Stimulated activated CD4-positive, alpha-beta T cell treated with anti-CD3 and anti-CD28 coated beads, Interleukin-15, amount 100 ng/mL, for 24 hours (primary cell): ENCODE measurements around the gene MYO5B.

Experiments used
- DNase-seq: peaks from one replicate; pipeline ENCODE4 v3.0.0-alpha.2; 2020

The MYO5B gene

GRCh38 chr18:50143294-50143693, 51.7 kb downstream of the MYO5B start:
- no peak for DNase-seq

- no peak for DNase-seq
These were observed 52.4 kb downstream of the MYO5B start for GRCh38 chr18:50142441-50143120.

GRCh38 chr18:50138181-50139064, 56.5 kb downstream of the MYO5B start:
- no peak for DNase-seq

DNA sequence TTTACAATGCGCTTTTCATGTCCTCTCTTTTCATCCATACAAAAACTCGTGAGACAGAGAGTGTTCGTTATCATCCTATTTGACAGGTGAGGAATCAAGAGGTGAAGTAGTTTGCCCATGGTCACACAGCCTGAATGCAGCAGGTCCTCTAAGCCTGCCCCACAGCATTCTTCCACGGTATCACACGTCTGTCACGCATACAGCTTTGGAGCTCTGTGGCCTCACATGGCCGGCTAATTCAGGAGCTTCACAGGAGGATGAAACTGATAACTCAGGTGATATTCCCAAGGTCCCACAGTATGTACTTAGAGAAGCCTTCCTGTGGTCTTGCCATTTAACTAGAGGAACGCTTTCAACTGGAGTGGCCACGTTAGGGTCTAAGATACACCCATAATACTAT, 59.0 kb downstream of the MYO5B start:
- DNase-seq = no peak

DNA sequence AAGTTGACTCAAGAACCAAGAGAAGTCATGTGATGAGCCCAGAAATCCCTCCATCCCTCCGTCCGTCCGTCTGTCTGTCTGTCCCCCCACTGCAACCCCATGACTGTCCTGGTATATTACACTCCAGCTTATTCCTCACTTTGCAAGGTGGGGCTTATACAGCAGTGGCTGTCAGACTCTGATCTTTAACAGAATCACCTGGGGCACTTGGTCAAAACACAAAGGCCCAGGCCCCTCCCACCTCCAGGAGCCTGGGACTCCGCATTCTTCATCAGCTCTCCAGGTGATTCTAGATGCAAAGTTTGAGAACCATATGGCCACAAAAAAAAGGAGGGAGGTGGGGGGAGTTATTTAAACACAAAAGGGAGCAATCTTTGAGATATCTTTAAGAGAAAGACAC, 61.4 kb downstream of the MYO5B start:
- no peak for DNase-seq

- no peak for DNase-seq
These were observed 63.4 kb downstream of the MYO5B start for GRCh38 chr18:50131591-50131990.

DNA sequence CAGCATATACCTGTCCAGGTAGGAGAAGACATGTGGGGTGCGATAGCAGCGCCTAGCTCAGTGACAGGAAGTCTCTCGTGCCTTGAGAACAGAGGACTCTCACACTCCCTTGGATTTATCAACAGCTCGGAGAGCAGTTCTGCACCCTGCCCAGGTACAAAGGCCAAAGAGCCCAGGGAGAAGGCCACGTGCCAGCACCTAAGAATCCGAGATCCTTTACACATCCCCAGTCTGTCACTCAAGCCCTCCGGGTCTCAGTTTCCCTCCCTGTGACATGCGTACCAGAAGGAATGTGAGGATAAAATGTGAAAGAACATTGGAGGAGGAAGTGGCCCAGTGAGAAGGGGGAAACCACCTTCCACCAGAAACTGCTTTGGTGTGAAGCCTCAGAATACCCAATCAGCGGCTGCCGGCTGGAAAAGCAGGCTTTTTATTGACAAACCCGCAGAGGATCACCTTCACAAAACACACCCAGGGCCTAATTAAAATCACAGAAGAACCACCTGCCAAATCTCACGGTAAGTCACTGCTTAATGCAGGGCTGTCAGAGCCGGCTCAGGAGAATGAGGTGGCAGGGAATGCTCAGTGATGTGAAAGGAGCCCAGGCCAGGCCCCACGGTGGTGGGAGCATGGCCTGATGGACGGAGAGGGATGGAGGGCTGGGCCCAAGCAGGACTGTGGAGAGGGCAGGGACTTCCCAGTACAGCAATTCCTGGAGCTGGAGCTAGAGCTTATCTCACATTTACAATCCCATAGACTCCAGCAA, 66.3 kb downstream of the MYO5B start:
- DNase-seq = no peak

GRCh38 chr18:50127516-50128210, 67.3 kb downstream of the MYO5B start:
- DNase-seq = no peak

- no peak for DNase-seq
These were observed 68.5 kb downstream of the MYO5B start for GRCh38 chr18:50126471-50126870.

DNA sequence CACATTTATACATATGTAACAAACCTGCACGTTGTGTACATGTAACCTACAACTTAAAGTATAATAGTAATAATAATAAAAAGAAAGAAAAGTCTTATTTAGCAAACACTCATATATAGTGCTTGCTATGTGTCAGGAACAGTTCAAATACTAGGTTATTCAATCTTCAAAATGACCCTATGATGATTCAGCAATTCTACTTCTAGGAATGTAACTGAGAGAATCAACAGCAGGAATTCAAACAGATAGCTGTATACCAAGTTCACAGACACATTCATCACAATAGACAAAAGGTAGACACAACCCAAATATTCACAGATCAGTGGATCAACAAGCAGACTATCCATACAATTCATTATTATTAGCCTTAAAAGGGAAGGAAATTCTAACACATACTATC, 69.5 kb downstream of the MYO5B start:
- no peak for DNase-seq

DNA sequence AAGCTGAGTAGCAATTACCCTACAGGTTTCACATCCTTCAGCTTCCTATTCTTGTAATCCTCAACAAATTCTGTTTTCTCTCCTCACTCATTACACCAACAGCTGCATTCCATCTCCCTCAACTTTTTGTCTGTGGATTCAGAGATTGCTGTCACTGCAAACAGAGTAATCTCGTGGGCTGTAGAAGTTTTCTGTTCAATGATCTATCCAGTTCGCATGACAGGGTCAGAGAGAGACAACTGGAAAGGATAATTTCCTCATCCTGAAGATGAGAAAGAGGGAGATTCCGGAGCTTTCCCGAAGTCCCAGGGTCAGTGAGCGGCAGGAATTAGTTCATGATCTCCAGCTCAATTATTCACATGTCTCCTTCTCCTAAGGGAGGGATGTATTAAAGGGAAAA, 75.7 kb downstream of the MYO5B start:
- DNase-seq = no peak

DNA sequence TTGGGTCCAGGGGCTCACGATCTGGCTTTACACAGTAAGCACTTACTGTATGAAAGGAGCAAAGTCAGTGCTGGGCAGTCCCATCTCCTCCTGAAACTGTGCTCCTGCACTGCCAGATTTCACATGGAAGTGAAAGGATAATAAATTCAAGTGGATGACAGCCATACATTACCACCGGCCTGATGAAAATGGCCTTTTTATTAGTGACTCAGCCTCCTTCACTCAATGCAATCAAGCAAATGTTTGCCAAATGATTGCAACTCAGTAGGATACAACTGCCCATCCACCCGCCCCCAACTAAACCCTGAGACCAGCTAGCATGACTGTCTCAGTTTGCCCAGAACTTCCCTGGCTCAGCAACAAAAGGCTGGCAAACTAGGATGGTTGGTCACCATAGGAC, 77.1 kb downstream of the MYO5B start:
- DNase-seq = no peak

- no peak for DNase-seq
These were observed 79.9 kb downstream of the MYO5B start for GRCh38 chr18:50115095-50115494.

GRCh38 chr18:50114448-50114847, 80.5 kb downstream of the MYO5B start:
- no peak for DNase-seq

DNA sequence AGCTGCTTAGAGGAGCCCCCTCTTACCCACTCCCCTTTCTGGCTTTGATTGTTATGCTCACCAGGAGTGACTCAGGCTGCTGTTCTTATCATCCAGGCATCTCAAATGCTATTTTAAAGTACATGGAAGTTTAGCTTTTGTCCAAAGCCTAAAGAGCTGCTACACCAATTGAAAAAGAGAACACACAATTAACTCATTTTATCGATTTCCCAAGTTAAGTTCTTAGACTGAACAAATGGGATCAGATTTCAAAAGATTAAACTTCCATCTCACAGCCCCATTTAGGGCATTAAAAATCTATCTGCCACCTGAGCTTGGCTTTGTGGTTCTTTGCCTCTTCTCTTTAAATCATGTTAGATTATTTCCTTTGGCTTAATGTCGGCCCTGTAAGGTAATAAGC, 81.2 kb downstream of the MYO5B start:
- DNase-seq = no peak

DNA sequence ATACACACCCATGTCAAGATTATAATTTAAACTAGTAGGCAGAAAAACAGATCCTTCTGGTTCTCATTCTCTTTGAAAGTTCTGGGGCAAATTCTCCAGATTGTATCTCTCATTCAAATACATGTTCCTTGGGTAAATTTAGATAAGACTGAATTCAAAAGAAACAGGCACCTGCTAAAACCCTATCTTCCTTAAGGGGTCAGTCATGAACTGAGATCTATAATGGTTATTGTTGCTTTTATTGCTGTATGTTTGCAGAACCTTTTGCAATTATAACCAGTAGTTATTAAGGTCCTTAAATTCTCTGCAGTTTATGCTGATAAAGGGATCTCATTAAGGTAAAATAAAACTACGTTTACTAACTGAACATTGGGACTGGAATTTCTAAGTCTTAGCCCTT, 83.5 kb downstream of the MYO5B start:
- DNase-seq = no peak

GRCh38 chr18:50107468-50107977, 87.4 kb downstream of the MYO5B start:
- DNase-seq = no peak

- no peak for DNase-seq
These were observed 89.9 kb downstream of the MYO5B start for GRCh38 chr18:50105027-50105426.

- DNase-seq = no peak
These were observed 90.5 kb downstream of the MYO5B start for GRCh38 chr18:50104421-50104820.

- DNase-seq = no peak
These were observed 95.1 kb downstream of the MYO5B start for GRCh38 chr18:50099725-50100407.

GRCh38 chr18:50097702-50098101, 97.2 kb downstream of the MYO5B start:
- no peak for DNase-seq

DNA sequence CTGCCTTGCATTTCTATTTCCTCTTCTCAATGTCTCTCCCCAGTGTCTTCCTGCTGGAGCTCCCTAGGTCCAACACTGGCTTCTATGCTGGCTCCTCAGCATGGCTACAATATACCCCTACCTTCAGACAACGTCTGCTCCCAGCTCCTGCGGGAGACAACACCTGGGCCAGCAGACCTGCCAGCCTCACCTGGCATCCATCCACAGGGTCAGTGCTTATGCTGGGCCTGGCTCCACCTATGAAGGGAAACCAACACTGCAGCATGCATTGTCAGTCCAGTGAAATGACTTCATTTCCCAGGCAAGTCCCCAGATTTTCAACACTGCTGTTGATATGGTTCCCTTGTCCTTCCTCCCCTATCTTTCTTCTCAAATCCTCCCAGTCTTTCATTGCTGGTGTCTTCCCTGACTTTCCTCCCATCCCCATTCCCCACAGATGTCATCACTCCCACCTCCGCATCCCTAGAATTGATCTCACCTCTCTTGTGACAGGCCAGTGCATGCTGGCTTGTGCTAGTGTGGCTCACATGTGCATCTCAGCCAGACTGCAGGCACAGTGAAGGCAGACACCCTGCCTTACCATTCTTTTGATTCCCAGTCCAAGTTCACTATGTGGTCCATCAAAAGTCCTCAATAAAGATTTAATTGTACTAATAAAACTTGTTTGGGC, 98.0 kb downstream of the MYO5B start:
- DNase-seq = no peak
